Activated CD8-positive, alpha-beta memory T cell treated with anti-CD3 and anti-CD28 coated beads, Interleukin-2, amount 50 U/mL, for 48 hours (primary cell): ENCODE data around the gene TPCN2.

Experiments used
- DNase-seq: peaks from one replicate; pipeline ENCODE4 v3.0.0-alpha.2; 2020

Gene TPCN2

GRCh38 chr11:69058511-69059270, 10.0 kb downstream of the TPCN2 start:
- no peak for DNase-seq

- no peak for DNase-seq
Observed at GRCh38 chr11:69059429-69059828, 10.7 kb downstream of the TPCN2 start.

GRCh38 chr11:69059985-69060384, 11.3 kb downstream of the TPCN2 start:
- DNase-seq = no peak

GRCh38 chr11:69060806-69061712, 12.3 kb downstream of the TPCN2 start:
- DNase-seq = no peak

- no peak for DNase-seq
Observed at GRCh38 chr11:69061713-69062053, 13.0 kb downstream of the TPCN2 start.

GRCh38 chr11:69062169-69062855, 13.6 kb downstream of the TPCN2 start:
- DNase-seq = no peak

GRCh38 chr11:69062873-69063651, 14.3 kb downstream of the TPCN2 start:
- DNase-seq = no peak

- no peak for DNase-seq
Observed at GRCh38 chr11:69063652-69064260, 15.0 kb downstream of the TPCN2 start.

GRCh38 chr11:69064394-69064957, 15.7 kb downstream of the TPCN2 start:
- DNase-seq = no peak

GRCh38 chr11:69065147-69065710, 16.5 kb downstream of the TPCN2 start:
- no peak for DNase-seq

- DNase-seq = no peak
Observed at GRCh38 chr11:69066122-69067112, 17.7 kb downstream of the TPCN2 start.

GRCh38 chr11:69067200-69067599, 18.5 kb downstream of the TPCN2 start:
- DNase-seq = no peak

GRCh38 chr11:69071086-69071800, 22.5 kb downstream of the TPCN2 start:
- DNase-seq = no peak

GRCh38 chr11:69071956-69072355, 23.2 kb downstream of the TPCN2 start:
- DNase-seq = no peak

- DNase-seq = no peak
Observed at GRCh38 chr11:69073469-69073868, 24.7 kb downstream of the TPCN2 start.

GRCh38 chr11:69074375-69075140, 25.8 kb downstream of the TPCN2 start:
- DNase-seq = no peak

- no peak for DNase-seq
Observed at GRCh38 chr11:69075421-69076128, 26.8 kb downstream of the TPCN2 start.
